Left forelimb (tissue), 1 donor: ENCODE data around the gene MKX.

Source experiments
- DNase-seq: peaks from one replicate; pipeline ENCODE4 v3.0.0-alpha.2; 2018; ENCODE audit warnings: low spot score

The MKX gene, protein sequence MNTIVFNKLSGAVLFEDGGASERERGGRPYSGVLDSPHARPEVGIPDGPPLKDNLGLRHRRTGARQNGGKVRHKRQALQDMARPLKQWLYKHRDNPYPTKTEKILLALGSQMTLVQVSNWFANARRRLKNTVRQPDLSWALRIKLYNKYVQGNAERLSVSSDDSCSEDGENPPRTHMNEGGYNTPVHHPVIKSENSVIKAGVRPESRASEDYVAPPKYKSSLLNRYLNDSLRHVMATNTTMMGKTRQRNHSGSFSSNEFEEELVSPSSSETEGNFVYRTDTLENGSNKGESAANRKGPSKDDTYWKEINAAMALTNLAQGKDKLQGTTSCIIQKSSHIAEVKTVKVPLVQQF

DNA sequence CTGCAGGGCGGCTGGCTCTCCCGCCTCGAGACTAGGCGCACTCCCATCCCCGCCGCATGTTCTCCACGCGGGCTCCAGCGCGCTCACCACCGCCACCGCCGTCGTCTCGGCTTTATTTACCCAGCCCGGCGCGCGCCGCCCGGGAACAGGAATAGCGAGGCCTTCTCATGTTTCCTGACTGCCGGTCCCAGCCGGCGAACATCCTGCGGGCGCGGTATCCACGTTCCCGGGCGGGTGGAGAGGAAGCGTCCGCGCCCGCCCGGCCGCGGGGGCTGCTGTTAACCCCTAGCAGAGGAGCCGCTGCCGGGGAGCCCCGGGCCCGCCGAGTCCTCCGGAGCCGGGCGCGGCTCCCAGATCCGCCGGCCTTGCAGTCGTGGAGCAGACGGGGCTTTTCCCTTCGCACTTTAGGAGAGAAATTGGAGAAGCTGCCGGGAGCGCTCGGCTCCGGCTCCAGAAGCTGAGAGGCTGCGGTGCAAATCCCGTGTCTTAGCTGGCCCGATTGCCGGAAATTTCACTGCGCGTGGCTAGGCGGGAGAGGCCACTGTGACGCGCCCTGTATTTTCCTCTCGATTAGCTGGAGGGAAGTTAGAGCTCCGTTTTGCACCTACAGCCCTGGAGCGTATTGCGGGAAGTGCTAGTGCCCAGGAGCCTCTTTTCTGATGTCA lies at the start of gene MKX:
Gene MKX (minus strand): TSS at position 88 of the 665 bp plus-strand sequence. CDS start 2,404 bp downstream, outside the sequence.
- DNase-seq = peak; percentile 87

DNA sequence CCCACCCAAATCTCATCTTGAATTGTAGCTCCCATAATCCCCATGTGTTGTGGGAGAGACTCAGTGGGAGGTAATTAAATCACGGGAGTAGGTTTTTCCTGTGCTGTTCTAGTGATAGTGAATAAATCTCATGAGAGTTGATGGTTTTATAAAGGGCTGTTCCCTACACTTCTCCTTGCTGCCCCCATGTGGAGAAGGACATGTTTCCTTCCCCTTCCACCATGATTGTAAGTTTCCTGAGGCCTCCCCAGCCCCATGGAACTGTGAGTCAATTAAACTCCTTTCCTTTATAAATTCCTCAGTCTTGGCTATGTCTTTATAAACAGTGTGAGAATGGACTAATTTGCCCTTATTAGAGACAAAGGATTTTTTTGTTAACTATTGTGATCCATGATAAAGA lies 48.5 kb upstream of the MKX start:
- DNase-seq = no peak

DNA sequence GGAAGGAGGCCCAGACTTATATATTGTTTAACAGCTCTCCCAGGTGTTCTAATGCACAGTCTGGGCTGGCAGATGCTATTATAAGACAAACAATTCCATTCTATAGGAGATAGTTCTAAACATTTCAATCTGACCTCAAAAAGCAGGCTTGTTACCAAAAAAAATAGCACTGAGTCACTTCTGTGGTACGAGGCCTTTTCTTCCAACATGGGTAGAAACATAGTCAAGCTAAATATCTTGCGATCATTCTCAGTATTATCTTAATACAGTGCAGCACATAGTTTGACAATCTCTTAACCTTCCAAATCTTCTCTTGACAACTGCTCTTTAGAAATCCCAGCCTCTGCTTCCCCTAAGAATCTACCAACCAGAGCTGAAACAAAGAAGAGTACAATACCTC lies 46.6 kb upstream of the MKX start:
- DNase-seq = no peak

DNA sequence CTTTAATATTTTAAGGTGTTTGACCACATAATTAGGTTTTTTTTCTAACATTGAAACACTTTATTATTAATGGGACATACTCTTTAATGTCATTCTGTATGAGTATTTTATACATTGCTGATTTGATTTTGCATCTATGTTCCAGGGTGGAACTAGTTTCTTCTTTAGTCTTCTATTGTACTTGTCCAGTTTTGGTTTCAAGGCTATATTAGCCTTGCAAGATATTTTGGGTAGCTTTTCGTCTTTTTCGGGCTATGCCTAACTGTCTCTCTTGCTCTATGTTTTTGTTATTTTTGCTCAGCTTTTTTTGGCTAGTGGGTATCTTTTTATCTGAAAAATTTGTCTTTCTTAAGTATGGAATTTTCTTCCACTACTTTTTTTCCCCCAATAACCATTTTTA lies 38.7 kb upstream of the MKX start:
- no peak for DNase-seq

DNA sequence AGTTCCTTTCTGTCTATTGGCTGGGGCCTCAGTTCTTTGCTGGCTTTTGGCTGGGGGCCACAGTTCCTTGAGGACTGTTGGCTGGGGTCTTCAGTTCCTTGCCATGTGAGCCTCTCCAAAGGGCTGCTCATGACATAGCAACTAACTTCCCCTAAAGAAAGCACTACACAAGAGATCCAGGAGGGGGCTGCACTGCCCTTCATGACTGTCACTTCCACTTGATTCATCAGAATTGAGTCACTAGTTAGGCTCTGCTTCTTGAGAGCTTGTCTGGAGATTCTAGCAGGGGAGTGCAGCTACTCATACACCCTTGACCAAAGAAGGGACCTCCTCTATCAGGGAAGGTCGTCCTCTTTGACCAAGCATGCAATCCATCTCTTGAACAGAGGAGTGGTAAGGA lies 38.0 kb upstream of the MKX start:
- DNase-seq = no peak

DNA sequence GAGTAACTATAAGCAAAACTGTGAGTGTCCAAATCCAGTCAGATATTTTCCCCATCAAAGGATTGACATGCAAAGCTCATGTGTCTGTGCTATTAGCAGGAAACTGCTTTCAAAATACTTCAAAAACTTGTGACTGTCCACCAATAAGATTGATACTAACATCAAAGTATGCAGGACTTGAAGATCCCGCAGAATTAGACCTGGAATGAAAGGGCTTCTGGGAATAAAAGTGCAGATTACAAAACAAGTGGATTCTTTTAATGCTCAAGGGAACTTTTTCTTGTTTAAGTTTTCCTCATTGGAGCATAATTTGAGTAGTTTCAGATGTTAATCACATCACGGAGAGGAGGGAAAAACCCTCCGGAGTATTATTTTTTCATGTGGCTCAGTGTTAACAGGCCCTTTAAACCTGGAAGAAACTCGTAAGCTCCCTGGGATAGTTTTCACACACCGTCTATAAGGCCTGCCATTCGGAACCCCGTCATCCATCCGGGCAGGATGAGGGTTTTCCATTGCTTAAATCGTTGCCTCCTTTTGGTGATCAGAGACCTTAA lies 33.9 kb upstream of the MKX start:
- no peak for DNase-seq

DNA sequence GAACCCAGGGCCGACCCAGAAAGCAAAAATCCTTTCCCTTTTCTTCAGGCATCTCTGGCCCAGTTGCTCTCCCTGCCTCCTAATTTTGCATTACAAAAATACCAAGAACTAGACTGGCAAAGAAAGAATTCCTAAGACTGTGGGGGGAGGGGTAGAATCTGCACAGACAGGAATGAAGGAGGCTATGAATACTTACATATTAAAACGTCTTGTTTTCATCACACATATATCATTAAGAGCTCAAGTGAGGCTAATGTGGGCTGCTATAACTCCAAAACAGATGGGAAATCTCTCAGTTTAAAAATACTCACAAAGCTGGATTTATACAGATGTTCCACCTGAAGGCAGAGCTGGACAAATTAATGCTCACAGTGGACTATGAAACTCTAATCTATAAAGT lies 29.2 kb upstream of the MKX start:
- no peak for DNase-seq

DNA sequence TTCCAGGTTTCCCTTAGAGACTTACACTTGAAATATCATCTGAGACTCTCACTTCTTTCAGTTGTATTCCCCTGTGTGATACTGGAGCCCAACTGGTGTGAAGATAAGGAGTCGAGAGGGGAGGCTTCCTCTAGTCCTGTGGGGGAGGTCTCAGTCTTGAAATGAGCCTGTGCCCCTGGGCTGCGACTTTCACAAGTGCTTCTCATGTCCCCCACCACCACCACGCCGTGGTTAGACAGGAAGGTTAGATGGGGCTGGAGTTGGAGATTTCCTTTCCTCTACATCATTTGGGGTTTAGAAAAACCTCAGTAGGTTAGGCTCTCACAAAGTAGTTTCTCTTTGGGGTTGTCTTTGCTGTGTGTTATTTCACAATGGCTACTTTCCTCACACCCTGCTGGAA lies 25.6 kb upstream of the MKX start:
- DNase-seq = no peak

DNA sequence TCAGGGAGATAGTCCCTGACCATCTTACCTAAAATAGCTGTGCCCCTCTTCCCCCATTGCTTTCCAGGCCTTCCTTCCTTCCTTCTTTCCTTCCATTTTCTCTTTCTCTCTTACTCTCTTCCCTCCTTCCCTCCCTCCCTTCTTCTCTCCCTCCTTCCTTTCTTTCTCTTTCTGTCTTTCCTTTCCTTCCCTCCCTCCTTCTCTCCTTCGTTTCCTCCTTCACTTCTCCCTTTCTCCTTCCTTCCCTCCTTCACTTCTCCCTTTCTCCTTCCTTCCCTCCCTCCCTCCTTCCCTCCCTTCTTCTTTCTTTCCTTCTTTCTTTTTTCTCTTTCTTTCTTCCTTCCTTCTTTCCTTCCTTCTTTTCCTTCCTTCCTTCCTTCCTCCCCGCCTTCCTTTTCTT lies 24.6 kb upstream of the MKX start:
- DNase-seq = no peak

DNA sequence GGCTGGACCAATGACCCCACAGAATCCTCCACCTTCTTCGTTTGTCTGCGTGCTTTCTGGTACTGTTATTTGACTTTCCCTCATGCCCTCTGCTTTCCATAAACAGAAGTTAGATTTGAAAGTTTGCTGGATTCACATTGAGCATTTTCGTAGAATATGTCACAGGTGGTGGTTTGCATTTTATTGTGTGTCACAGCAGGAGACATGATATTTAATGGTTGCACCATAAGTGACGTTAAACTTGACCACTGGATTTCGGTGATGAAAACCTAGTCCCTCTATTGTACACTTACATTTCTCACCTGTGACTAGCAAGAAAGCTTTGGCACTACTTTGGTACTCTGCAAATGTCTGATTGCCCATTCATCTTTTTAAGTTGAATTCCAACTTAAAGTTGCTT lies 15.2 kb upstream of the MKX start:
- DNase-seq = no peak

DNA sequence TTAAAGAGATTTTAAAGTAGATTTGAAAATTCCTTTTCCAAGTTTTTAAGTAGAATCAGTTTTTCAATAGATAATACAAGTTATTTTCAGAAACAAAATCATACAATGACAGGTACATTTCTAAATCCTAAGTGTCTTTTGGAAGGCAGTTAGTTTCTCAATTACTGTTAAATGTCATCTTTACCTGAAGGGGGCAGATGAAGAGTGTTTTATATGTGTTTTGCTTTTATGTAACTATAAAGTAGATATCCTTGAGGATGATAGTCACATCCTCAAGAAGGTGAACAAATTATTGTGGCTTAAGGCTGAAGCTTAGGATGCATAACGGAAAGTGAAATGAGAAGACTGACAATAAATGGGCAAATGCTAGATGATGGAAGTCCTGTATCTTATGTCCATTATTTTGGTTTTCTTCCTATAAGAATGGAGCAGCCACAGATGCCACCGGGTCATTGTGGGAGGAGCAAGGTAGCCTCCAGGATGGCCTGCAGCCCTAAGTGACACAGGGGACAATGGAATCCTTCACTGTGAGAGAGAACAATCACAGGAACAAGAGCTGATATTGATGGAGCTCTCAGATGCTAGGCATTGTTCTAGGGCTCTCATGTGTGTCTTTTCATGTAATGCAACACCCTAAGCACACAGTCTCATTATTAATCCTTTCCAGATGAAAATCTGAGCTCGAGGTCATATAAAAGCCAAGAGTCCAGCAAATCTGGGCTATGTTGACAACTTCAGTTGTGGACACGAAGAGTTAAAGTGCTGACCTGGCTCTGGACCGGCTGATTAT lies 14.1 kb upstream of the MKX start:
- no peak for DNase-seq

DNA sequence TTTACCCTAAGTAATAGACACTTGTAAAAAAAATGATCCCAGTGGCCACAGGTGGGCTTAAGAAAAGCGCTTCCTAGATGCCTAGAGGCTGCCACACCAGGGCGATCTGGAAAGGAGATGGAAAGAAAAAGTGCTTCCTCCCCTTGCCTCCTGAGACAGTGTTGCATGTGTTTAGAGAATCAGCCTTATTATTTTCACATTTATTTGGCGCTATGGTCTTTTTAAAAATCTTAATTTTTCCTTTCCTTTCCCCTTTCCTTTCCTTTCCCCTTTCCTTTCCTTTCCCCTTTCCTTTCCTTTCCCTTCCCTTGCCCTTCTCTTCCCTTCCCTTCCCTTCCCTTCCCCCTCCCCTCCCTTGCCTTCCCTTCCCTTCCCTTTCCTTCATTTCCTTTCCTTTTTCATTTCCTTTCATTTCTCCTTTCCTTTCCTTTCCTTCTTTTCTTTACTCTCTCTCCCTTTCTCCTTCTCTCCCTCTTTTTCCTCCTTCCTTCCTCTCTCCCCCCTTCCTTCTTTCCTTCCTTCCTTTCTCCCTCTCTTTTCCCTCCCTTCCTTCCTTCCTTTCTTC lies 7.1 kb upstream of the MKX start:
- no peak for DNase-seq

DNA sequence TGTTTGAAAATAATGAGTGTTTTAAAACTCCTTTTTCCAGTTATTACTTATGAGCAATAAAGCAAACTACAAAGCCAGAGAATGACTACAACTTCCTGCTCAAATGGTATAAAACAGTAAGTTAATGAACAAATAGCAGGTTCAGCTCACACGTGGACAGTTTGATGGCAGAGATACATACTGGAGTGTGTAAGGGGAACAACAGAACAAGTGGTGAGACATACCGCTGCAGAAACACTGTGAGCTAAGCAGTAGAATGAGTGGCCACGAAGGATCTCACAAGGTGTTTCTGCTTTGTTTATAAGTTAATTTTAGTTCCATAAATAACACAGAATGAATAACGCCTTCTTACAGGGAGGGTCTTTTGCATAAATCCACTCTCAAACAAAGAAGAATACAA lies 3.0 kb upstream of the MKX start:
- no peak for DNase-seq

DNA sequence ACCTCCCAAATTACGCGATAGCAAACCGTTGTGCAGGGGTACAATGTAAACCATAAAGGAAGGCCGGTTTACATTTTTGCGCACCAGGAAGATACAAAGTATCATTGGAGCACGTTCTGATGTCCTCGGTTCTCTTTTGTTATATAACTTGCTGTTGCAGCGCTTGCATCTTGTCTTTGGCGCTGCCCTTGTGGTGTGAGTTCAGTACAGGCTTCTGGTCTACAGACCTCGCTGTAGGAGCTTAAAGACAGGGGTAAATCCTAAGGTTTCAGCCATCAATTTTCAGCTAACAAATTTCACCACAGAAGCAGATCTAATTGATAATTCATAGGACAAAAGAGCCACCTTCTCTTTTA lies 1.5 kb upstream of the MKX start:
- no peak for DNase-seq

DNA sequence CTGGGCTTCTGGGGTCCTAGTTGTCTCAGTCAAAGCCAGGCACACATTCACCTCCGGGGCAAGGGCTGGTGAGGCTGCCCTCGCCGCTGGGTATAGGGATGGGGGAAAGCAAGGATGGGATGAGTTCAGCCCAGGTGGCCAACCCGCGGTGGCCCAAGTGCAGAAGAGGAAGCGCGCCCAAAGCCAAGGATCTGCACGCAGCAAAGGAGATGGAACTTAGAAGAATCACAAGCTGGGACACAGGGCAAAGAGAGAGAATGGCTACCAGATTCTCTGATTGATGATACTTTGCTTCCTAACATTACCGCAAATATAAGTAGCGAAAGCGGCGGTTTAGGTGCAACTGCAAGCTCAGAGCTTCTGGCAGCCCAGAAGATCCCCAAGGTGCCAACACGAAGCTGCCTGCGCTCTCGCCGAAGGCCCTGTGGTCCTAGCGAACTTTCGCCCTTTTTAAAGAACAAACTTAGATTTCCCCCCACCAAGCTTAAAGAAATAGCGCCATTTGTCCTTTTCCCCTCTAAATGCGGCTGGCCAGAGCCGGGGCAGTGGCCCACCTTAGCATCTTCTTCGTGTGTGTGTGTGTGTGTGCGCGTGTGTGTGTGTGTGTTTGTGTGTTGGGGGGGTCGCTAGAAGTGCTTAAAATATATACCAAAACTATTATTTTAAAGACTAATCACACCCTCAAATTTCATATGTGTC lies 927 bp upstream of the MKX start:
- DNase-seq = no peak

DNA sequence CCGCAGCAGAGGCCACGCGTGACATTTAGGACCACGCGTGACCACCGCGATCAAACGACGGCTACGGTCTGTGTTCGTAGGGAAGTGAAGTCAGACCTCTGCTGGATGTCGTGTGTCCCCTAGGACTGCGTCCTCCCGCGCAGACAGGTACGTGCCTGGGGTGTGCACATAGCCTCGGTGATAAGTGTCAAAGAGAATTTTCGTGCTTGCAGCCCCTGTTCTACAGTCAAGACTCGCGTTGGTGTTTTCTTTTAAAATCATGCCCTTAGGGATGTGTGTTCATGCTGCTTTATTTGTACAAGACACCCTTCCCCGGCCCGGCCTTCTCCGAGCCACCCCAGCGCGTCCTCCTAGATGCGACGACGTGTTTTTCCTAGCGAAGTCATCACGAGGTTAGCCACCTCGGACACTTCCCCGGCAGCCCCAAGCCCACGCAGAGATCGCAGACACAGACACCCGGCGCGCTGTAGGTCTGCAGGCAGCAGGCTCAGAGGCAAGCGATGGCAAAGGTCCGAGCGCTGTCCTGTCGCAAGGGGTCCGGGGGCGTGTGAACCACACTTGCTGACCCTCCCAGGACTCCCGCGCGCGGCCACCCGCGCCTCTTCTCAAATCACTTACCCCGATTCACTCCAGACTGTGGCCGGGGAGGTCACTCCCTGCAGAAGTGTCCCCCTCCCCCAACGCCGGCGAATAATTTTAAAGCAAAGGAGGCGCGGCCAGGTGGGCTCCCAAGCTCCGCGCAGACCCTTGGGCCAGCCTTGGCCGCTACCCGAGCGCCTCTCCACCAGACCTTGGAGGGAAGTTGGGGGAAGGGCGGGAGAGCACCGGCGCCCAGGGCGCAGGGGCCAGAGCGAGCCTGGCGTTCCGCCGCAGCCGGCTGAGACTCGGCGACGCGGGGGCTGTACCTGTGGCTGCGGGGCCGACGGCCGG lies 552 bp downstream of the MKX start:
- DNase-seq = no peak

DNA sequence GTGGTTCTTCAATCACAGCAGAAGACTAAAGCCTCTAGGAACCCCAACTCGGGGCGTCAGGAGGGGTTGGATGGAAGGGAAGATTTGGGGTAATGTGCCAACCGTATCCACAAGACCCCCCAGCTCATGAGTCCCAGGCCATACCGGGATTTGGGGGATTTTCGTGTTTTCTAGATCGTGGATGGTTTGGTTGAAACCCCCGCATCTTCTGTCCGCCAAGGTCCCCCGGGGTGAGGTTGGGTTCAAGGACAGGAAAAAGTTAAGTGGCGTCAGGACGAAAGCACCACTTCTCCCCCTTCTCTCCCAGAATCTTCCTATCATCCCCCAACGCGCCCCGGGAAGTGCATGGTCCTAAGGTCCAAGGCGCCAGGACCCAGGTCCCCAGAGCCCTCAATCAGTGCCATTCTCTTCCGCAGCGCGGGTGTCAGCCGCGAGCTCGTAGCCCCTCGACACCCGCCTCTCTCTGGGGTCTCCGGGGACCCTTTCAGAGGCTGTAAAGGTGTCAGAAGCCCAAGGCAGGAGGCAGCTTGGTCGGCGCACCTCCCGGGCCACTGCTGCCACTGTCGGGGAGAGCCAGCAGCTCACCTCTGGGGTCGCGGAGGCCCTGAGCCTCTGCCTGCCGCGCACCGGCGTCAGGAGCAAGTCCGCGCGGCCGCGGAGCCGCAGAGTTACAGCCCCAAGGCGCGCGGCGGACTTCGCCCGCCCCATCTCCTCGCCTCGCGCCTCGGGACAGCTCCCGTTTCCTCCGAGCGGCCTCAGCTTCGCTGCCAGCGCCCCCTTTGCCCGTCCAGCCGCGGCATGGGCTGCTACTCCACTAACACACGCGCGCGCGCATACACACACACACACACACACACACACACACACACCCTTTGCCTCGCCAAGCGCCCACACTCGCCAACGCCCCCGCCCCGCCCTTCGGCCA lies 1.5 kb downstream of the MKX start:
- DNase-seq = peak; percentile 72

DNA sequence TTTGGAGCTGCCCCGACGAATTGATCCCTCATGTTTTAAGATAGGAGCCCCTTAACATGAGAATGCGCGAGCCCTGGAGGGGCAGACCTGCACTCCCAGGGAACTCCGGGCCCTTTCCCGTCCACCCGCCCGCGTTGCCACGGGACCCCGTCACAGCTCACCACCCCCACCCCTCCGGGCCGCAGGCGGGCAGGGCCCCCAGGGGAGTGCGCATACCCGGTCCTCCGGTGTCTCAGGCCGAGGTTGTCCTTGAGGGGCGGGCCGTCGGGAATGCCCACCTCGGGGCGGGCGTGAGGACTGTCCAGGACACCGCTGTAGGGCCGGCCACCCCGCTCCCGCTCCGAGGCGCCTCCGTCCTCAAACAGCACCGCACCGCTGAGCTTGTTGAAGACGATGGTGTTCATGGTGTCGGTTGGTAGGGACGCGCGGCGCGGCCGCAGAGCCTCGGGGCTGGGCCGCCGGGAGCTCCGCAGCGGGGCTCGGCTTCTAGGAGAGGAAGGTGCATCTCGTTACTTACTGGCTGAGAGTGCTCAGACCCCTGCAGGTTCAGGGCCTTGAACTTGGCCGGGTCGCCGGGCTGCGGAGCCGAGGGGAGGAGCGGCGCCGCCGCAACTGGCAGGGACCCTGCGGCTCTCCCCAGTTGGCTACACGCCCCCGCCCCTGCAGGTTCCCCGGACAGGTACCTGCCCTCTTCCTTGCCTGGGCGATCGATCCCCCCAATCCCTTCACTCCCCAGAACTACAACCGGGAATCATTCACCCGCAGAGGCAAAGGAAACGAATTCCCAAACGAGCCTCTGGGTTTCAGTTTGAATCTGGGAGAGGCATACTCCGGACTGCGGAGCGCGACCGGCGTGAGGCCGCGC lies 2.4 kb downstream of the MKX start:
- DNase-seq = peak; percentile 74
